Activated CD8-positive, alpha-beta T cell treated with anti-CD3 and anti-CD28 coated beads for 36 hours (primary cell): ENCODE measurements around the gene NYAP2. TPM values are rescaled to one million over a fixed set of nuclear protein-coding genes. Genes with fewer than 3 reads are reported as not detected.

ENCODE experiments used
- ATAC-seq: fragments of 200-7000 bp; cut with Tn5 transposase; one replicate; pipeline ENCODE4 v1.10.0; 2021; ENCODE audit warnings: mild to moderate bottlenecking, moderate library complexity
- CTCF ChIA-PET: fragments of 350-600 bp; sonication (Branson Sonifier 250); formaldehyde crosslinking; loops from one replicate; lab custom pipeline; 2021; ENCODE audit warnings: antibody characterized with exemption; lab: Charles Lee
- POLR2A ChIA-PET: fragments of 350-600 bp; sonication (Branson Sonifier 250); formaldehyde crosslinking; loops from one replicate; lab custom pipeline; 2021; ENCODE audit warnings: antibody characterized with exemption; lab: Charles Lee
- DNase-seq: peaks from one replicate; pipeline ENCODE4 v3.0.0-alpha.2; 2020
- H3K27ac Mint-ChIP-seq: one replicate; pipeline ENCODE4 v1.8.0; 2021; ENCODE audit warnings: mild to moderate bottlenecking, mixed read lengths
- H3K27me3 Mint-ChIP-seq: one replicate; pipeline ENCODE4 v1.8.0; 2021; ENCODE audit warnings: mixed read lengths
- H3K36me3 Mint-ChIP-seq: one replicate; pipeline ENCODE4 v1.8.0; 2021; ENCODE audit warnings: low read depth, mixed read lengths
- H3K4me1 Mint-ChIP-seq: one replicate; pipeline ENCODE4 v1.8.0; 2021; ENCODE audit warnings: low read depth, mixed read lengths
- H3K4me3 Mint-ChIP-seq: one replicate; pipeline ENCODE4 v1.8.0; 2021; ENCODE audit warnings: mild to moderate bottlenecking, moderate library complexity, mixed read lengths
- H3K9me3 Mint-ChIP-seq: one replicate; pipeline ENCODE4 v1.8.0; 2021; ENCODE audit warnings: mixed read lengths
- intact Hi-C: fragments of 100-400 bp; cut with micrococcal nuclease; formaldehyde crosslinking; loops from one replicate; pipeline ENCODE4 v1.10.0; 2022
- total RNA-seq, 2 experiments: library from RNA; stranded (reverse); gene quantifications; one replicate each; pipeline ENCODE4 v1.2.3, GENCODE V29; 2021
- TF ChIP-seq, protein P1 (sequence below): fragments of 200-600 bp; IDR thresholded peaks from one replicate; pipeline ENCODE4 v1.8.0; 2022; ENCODE audit warnings: antibody characterized with exemption, mild to moderate bottlenecking

The NYAP2 gene
- total RNA-seq, 2 experiments from 2014 or later: not detected

DNA sequence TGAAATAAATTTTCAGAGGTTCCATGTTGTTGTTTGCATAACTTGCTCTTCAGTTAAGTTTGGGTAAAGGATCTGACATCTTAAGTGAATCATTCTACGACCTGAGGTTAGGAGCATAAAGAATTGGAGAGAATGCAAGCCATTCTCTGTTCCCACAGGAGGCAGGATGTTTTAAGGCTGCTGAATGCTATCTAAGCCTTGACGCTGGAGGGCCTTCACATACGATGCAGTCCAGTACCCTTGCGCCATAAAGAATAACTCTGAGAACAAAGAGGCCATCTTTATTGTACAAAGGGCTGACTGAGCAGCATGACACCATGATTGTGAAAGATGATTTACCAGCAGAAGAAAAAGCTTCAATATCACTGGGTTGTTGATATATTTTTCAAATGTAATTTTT, 198.4 kb downstream of the NYAP2 start:
- intact Hi-C loops: no loop called here
- TF ChIP-seq, protein P1, sequence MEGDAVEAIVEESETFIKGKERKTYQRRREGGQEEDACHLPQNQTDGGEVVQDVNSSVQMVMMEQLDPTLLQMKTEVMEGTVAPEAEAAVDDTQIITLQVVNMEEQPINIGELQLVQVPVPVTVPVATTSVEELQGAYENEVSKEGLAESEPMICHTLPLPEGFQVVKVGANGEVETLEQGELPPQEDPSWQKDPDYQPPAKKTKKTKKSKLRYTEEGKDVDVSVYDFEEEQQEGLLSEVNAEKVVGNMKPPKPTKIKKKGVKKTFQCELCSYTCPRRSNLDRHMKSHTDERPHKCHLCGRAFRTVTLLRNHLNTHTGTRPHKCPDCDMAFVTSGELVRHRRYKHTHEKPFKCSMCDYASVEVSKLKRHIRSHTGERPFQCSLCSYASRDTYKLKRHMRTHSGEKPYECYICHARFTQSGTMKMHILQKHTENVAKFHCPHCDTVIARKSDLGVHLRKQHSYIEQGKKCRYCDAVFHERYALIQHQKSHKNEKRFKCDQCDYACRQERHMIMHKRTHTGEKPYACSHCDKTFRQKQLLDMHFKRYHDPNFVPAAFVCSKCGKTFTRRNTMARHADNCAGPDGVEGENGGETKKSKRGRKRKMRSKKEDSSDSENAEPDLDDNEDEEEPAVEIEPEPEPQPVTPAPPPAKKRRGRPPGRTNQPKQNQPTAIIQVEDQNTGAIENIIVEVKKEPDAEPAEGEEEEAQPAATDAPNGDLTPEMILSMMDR: no peak
- ChIA-PET POLR2A (no interaction called here), CTCF (no interaction called here)
- H3K27ac Mint-ChIP-seq: no peak overlapping the region
- ATAC-seq: no peak
- no peaks in the 10 kb centered on the region for H3K9me3 Mint-ChIP-seq
- H3K4me3 Mint-ChIP-seq: no peak overlapping the region
- H3K4me1 Mint-ChIP-seq: no peaks in the 10 kb centered on the region
- peaks cover 7% of the 10 kb centered on the region for H3K27me3 Mint-ChIP-seq
- no peaks in the 10 kb centered on the region for H3K36me3 Mint-ChIP-seq
- DNase-seq: no peak

DNA sequence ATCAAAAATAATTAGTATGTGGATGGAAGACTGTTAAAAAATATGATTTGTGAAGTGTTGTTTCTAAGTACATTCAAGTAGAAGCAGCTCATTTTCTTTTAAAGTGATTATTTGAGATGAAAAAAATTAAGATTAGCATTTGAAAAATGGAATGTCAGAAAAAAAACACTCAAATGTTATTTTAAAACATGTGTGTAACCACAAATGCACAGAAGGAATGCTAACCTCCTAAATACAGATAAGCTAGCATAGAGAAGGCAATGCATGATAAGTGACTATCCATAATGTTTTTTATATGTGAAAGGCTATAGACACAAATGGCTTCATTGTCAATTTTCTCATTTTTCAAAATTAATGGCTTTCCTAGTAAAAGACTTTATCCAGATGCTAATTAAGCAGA, 198.9 kb downstream of the NYAP2 start:
- H3K27me3 Mint-ChIP-seq: peaks cover 7% of the 10 kb centered on the region
- H3K27ac Mint-ChIP-seq: no peak overlapping the region
- no peaks in the 10 kb centered on the region for H3K4me1 Mint-ChIP-seq
- TF ChIP-seq, protein P1: no peak
- ATAC-seq (no peak), DNase-seq (no peak)
- POLR2A ChIA-PET: no interaction called here
- no peaks in the 10 kb centered on the region for H3K9me3 Mint-ChIP-seq
- H3K4me3 Mint-ChIP-seq: no peak overlapping the region
- CTCF ChIA-PET: no interaction called here
- intact Hi-C loops: no loop called here
- no peaks in the 10 kb centered on the region for H3K36me3 Mint-ChIP-seq

DNA sequence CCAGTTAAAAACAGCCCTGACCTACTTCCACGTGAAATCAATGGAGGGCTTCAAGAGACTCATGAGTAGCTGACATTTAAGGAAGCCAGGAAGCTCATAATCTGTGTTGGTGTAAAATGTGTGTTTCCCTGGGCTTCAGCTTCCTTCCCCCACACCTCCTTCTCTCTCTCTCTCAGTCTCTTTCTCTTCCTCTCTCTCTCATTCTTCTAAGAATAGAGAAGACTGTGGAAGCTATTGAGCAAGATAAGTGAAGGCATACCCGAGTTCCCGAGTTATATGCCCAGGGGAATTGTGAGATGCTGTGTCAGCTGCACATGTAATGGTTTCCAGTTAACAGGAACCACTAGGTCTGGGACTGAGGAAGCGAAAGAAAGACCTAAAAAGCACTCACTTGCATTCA, 199.4 kb downstream of the NYAP2 start:
- ATAC-seq: no peak
- POLR2A ChIA-PET: no interaction called here
- H3K4me1 Mint-ChIP-seq: no peaks in the 10 kb centered on the region
- H3K27me3 Mint-ChIP-seq: peaks cover 8% of the 10 kb centered on the region
- TF ChIP-seq, protein P1: no peak
- CTCF ChIA-PET: no interaction called here
- no peaks in the 10 kb centered on the region for H3K36me3 Mint-ChIP-seq
- H3K27ac Mint-ChIP-seq: no peak overlapping the region
- H3K9me3 Mint-ChIP-seq: no peaks in the 10 kb centered on the region
- intact Hi-C loops: no loop called here
- H3K4me3 Mint-ChIP-seq: no peak overlapping the region
- DNase-seq: no peak

DNA sequence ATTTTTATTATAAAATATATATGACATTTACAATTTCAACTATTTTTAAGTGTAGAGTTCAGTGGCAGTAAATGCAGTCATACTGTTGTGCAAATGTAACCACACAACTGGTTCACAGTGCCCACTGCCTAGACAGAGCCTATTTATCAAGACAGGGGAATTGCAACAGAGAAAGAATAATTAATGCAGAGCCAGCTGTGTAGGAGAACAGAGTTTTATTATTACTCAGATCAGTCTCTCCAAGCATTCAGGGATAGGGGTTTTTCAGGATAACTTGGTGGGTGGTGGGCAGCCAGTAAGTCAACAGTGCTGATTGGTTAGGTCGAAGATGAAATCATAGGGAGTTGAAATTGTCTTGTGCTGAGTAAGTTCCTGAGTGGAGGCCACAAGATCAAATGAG, 200.3 kb downstream of the NYAP2 start:
- TF ChIP-seq, protein P1: no peak
- intact Hi-C loops: no loop called here
- no peak overlapping the region for H3K27ac Mint-ChIP-seq
- ChIA-PET CTCF (no interaction called here), POLR2A (no interaction called here)
- H3K4me1 Mint-ChIP-seq: no peaks in the 10 kb centered on the region
- no peaks in the 10 kb centered on the region for H3K36me3 Mint-ChIP-seq
- H3K9me3 Mint-ChIP-seq: no peaks in the 10 kb centered on the region
- DNase-seq (no peak), ATAC-seq (no peak)
- H3K27me3 Mint-ChIP-seq: peaks cover 10% of the 10 kb centered on the region
- no peak overlapping the region for H3K4me3 Mint-ChIP-seq

DNA sequence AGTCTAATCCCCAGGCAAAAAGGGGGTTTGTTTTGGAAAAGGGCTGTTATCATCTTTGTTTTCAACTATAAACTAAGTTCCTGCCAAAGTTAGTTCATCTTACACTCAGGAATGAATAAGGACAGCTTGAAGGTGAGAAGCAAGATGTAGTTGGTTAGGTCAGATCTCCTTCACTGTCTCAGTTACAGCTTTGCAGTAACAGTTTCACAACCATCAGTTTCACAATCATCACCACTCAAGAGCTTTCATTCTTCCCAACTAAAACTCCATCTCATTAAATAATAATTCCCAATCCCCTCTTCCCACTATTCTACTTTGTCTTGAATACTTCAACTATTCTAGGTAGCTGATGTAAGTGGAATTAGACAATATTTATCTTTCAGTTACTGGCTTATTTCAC, 200.9 kb downstream of the NYAP2 start:
- no peak for ATAC-seq
- DNase-seq: no peak
- TF ChIP-seq, protein P1: no peak
- Mint-ChIP-seq H3K36me3 (no peaks in the 10 kb centered on the region), H3K4me1 (no peaks in the 10 kb centered on the region), H3K4me3 (no peak overlapping the region), H3K9me3 (no peaks in the 10 kb centered on the region), H3K27me3 (peaks cover 10% of the 10 kb centered on the region), H3K27ac (no peak overlapping the region)
- POLR2A ChIA-PET: no interaction called here
- intact Hi-C loops: no loop called here
- CTCF ChIA-PET: no interaction called here
